ENCODE data around the gene ARID4A. TPM values are rescaled to one million over a fixed set of nuclear protein-coding genes. Genes with fewer than 3 reads are reported as not detected.

Gene ARID4A
- total and polyA plus RNA-seq, 12 donors = 4.4 to 38.0 (median 17.9) TPM

- DNase-seq = no peak
- intact Hi-C loops (cut with DNase I) = no loop called here
- WGBS, 4 donors = 95 to 98% (median 97%) methylated on average over 6 of the region's 6 CpGs
- Histone ChIP-seq H3K27ac (no peak overlapping the region), H3K9me3 (replicated peaks in 1 of 3) (no peaks in the 10 kb centered on the region), H3K27me3 (no peaks in the 10 kb centered on the region), H3K36me3 (replicated peaks in 1 of 2) (no peaks in the 10 kb centered on the region), H3K4me1 (replicated peaks in 1 of 2) (peaks cover 0 to 6% of the 10 kb centered on the region in 2 donors), H3K4me3 (no peak overlapping the region)
- TF ChIP-seq CTCF (IDR thresholded peaks at IDR 0.05) (no peak), POLR2A (IDR thresholded peaks at IDR 0.05) (no peak)
Observed at GRCh38 chr14:58397156-58397555, 98.8 kb downstream of the ARID4A start.

- intact Hi-C loops (cut with DNase I) = no loop called here
- Histone ChIP-seq H3K27me3 (no peaks in the 10 kb centered on the region), H3K27ac (no peak overlapping the region), H3K36me3 (replicated peaks in 1 of 2) (no peaks in the 10 kb centered on the region), H3K4me3 (no peak overlapping the region), H3K9me3 (replicated peaks in 1 of 3) (no peaks in the 10 kb centered on the region), H3K4me1 (replicated peaks in 1 of 2) (peaks cover 0 to 6% of the 10 kb centered on the region in 2 donors)
- no peak for DNase-seq
- TF ChIP-seq CTCF (IDR thresholded peaks at IDR 0.05) (no peak), POLR2A (IDR thresholded peaks at IDR 0.05) (no peak)
Observed at GRCh38 chr14:58398495-58398894, 100.1 kb downstream of the ARID4A start.

- no peak overlapping the region for H3K4me3 ChIP-seq
- intact Hi-C loops (cut with DNase I) = no loop called here
- peaks cover 0 to 6% of the 10 kb centered on the region in 2 donors for H3K4me1 ChIP-seq (replicated peaks in 1 of 2)
- no peak for DNase-seq
- no peak overlapping the region for H3K27ac ChIP-seq
- no peaks in the 10 kb centered on the region for H3K9me3 ChIP-seq (replicated peaks in 1 of 3)
- H3K27me3 ChIP-seq = no peaks in the 10 kb centered on the region
- H3K36me3 ChIP-seq (replicated peaks in 1 of 2) = no peaks in the 10 kb centered on the region
- WGBS, 4 donors = 79 to 87% (median 85%) methylated on average over 3 of the region's 3 CpGs
- TF ChIP-seq POLR2A (IDR thresholded peaks at IDR 0.05) (no peak), CTCF (IDR thresholded peaks at IDR 0.05) (no peak)
Observed at GRCh38 chr14:58398895-58399294, 100.5 kb downstream of the ARID4A start.

GRCh38 chr14:58401587-58401986 is 103.2 kb downstream of the ARID4A start:
- Histone ChIP-seq H3K36me3 (replicated peaks in 1 of 2) (no peaks in the 10 kb centered on the region), H3K4me1 (replicated peaks in 1 of 2) (peaks cover 0 to 2% of the 10 kb centered on the region in 2 donors), H3K4me3 (no peak overlapping the region), H3K27me3 (no peaks in the 10 kb centered on the region), H3K27ac (no peak overlapping the region), H3K9me3 (replicated peaks in 1 of 3) (no peaks in the 10 kb centered on the region)
- TF ChIP-seq POLR2A (IDR thresholded peaks at IDR 0.05) (no peak), CTCF (IDR thresholded peaks at IDR 0.05) (no peak)
- no peak for DNase-seq
- WGBS, 4 donors = 78 to 90% (median 83%) methylated on average over 3 of the region's 3 CpGs
- intact Hi-C loops (cut with DNase I) = no loop called here

All from adrenal gland (tissue), 12 donors.